Measurements from ENCODE around the gene SYTL2.
"Not testable (repeated sequence)": the region's sequence is repeated elsewhere in the genome, so short reads cannot be mapped to it uniquely, and the experiment has no call there.

SYTL2 gene

GRCh38 chr11:85787809-85788760 is 22.9 kb downstream of the SYTL2 start:
- peak; percentile 35 for DNase-seq

- DNase-seq, result no peak
These were observed 23.8 kb downstream of the SYTL2 start for GRCh38 chr11:85787168-85787567.

DNA sequence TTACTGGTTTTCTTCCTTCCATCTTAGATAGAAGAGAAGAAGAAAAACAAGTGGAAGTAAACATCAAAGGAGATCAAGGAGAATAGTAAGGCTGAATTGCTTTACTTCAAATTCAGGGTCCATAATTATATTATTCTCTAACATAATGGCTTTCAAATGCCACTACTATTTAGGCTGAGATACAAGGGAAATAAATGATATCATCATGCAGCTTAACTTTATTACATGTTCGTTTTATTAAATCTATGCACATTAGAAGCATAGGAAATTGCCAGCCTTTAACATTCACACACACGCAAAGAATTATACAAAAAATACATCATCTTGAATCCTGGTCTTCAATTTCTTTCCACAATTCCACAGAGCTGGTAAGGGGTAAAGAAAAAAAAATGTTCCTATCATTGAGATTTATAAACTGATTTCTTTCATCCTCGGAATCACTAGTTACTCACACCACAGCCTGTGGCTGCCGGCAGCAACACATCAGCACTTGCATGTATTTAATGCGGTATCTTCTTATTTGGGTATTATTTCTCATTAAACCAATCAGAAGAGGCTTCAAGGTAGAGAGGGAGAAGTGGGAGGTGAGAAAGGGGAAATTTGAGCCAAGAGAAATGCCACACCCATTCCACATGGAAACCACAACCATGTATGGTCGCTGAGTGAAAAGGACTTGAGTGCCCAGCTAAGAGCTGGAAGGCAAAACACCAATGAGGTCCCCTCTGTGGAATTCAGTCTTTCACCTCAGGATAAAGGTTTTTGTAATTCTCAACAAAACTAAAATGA is 26.3 kb downstream of the SYTL2 start:
- no peak for DNase-seq

DNA sequence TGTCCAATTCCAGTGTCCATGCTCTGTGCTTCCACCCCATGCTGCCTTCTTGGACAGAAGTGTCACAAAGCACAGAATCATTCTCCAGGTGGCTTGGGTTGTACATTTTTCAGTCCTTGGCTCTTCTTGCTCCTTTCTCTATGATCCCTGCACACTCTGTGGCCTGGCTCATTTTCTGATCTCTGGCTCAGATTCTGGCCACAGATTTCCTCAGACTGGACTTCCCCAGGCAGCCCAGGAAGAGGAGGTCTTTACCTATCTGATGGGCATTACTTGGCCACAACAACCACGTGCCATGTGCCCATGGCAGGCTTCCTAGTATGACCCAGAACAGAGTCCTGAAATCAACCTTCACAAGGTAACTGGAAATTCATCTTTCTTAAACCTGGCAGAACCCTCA is 27.2 kb downstream of the SYTL2 start:
- DNase-seq, result no peak

GRCh38 chr11:85780780-85781517 is 30.0 kb downstream of the SYTL2 start:
- DNase-seq, result not testable (repeated sequence)

- peak; percentile 44 for DNase-seq
These were observed 30.8 kb downstream of the SYTL2 start for GRCh38 chr11:85779956-85780640.

DNA sequence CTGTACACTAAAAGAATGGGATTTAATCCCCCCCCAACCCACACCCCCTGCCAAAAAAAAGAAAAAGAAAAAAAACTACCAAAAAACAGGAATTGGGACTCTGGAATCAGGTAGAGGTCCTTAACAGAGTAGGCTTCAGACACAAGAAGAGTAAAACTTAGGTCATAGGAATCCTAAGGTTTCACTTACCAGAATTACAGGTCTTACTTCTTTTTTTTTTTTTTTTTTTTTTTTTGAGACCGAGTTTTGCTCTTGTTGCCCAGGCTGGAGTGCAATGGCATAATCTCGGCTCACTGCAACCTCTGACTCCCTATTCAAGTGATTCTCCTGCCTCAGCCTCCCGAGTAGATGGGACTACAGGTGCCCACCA is 33.4 kb downstream of the SYTL2 start:
- not testable (repeated sequence) for DNase-seq

- DNase-seq, result no peak
These were observed 33.9 kb downstream of the SYTL2 start for GRCh38 chr11:85776951-85777602.

DNA sequence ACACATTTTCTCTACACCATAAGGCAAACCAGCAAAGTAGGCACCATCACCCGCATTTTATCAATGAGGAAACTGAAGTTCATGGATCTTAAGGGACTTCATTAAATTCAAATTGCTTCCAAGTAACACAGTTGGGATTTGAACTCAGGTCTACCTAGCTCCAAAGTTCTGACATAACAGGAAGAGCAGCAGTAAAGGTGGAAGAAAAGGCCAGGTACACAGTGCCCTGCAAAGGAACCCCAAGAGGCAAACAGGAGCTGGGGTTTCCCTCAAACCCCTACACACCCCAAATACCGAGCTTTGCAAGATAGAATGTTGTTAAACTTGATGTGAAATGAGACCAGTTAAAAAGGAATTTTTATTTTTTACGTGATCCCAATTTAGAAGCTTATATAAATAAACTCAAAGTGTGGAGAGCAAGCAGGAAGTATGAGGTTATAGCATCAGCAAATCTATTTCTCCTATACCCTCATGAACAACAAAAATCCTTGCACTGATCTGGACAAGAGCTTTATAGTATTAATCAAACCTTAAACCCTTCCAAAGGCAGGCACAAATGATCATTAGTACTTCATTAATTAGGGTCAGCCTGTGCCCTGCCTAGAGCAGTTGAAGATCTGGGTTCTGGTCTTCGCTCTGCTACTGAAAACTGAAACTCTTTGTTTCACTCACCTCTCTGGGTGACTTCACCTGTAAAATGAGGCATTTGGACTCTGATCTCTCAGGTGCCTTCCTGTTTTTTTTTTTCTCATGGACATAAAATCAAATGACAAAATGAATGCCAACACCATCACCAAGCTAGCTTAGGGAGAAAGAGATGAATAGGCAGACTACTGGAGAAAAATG is 36.5 kb downstream of the SYTL2 start:
- DNase-seq, result no peak

DNA sequence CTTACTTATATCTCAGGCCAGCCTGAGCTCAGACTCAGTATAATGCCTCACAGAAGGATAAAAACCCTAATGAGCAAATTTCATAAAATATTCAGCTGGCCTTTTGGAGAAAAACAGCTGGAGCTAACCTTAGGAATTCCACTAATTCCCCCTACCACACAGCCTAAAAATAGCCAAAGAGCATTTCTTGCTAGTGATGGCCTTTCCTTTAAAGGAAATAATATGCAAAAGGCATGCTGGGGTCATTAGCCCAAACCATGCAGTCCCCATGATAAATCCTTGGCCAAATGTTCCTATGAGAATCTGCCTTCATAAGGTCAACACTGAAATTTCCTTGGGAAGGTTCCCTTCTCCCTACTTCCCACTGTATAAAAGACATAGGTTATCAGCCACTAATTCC is 38.2 kb downstream of the SYTL2 start:
- DNase-seq, result peak; percentile 56

DNA sequence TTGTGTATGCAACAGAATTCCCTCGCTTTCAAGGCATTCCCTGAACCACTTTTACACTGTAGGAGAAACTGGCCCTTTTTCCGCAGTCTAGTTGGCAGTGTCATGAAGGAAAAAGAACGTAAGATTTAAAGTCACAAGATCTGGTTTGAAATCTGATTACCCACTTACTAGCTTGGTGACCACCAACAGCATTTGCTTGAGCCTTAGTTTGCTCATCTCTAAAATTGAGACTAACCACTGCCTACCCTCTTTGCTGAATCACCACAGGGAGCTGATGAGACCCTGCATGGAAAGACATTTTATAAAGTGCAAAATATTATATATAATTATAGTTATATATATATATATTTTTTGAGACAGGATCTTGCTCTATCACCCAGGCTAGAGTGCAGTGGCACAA is 39.4 kb downstream of the SYTL2 start:
- DNase-seq, result no peak

- DNase-seq, result no peak
These were observed 41.2 kb downstream of the SYTL2 start for GRCh38 chr11:85769771-85770170.

DNA sequence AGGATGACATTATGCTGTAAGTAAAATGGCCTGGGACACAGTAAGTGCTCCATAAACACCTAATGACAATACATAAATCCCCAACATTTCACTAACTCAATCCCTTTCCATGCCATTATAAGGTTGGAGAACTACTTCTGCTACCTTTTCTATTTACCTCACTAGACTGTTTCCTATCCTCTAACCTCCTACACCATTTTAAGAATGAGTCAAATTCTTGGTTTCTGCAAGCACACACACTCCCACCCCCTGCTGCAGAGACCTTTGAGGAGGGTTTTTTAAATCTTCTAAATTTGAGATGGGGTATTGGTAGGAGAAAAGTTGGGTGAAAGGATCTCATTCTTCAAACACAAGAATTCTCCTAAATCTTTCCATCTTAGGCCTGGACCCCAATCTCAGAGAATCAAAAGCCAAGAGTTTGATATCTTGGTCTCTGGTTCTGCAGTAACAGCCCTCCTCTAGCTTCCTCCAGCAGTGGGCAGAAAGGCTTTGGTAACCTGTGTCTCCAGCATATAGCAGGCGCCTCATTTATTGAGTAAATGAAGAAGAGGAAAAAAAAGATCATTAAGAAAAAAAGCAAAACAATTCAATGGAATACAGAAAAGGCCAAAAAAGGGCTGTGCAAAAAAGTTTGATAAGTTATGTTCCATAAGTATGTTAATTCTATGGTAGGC is 42.3 kb downstream of the SYTL2 start:
- DNase-seq, result no peak

DNA sequence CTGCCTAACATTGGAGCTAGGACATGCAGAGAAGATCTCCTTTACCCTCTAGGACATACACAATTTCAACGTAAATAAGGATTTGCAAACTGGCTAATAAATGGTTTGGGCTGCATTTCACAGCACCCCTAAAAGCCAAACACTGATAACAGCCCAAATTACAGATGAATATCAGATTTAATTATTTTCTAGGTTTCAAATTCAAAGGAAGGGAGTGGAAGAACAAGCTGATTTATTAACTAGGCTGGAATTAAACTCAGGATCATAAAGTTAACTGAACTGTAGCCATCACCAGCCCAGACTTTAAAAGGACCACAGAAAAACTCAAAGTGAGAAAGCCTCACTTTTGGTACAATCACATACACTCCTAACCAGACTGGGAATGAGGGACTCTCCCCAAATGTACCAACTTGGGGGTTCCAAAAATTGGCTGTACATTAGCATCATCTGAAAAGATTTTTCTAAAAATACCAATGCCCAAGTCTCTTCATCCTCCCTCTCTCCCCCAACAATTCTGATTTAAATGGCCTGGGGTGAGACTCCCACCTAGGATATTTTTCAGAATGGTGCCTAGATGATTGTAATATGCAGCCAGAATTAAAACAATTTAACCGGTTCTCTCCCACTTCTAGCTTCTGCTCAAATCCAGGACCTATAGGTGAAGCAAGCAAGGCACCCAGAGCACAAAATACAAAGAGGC is 43.5 kb downstream of the SYTL2 start:
- DNase-seq, result no peak

DNA sequence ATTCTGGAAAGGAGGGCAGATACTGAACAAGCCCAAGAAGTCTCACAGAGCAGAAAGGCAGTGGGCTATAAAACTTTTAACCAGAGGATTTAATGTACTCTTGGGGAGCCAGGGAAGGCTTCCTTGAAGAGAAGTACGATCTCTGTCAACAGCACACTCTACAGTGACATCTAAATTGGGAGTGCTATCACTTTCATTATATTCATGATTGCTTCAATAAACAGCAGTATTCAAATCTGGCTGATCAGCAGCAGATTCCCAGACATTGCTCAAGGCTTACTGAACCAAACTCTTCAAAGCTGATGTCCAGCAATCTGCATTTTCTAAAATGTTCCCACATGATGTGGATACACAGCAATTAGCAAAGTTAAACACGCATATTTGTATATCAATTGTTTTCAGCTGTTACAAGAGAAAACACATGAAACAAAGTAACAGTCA is 44.2 kb downstream of the SYTL2 start:
- DNase-seq, result no peak

DNA sequence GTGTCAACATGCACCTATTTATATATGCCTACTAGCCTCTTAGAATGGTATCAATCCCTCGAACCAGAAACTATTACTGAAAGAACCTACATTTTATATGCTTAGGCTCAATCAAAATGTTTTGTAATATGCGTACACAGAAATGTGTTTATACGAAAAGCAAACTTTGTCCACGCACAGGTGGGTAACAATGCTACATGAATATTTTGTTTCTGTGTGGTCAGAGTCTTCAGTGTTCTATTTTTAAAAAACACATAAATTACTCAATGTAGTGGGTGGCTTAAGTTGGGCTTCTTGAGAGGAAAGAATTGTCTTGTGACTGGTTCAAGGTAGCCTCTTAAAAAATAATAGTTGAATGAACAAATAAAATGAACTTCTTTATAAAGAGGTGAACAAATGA is 46.1 kb downstream of the SYTL2 start:
- DNase-seq, result no peak

DNA sequence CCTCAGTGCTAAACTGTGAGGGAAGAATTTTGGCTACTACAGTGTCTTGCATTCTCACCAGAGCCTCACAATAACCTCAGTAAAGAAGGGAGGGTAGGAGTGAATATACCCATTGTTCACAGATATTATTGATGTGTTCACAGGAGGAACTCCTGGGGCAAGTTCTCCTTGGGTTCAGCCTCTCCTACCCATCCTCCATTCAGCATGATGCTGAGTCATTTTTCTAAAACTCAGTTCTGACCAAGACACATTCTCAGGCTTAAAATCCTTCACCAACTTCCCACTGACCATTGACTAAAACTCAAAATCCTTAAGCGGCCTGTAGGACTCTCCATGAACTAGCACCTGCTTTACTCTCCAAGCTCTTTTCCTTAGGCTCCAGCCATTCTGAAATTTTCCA is 48.7 kb downstream of the SYTL2 start:
- DNase-seq, result no peak

GRCh38 chr11:85759915-85760314 is 51.0 kb downstream of the SYTL2 start:
- peak; percentile 87 for DNase-seq

- no peak for DNase-seq
These were observed 52.4 kb downstream of the SYTL2 start for GRCh38 chr11:85758480-85759039.

DNA sequence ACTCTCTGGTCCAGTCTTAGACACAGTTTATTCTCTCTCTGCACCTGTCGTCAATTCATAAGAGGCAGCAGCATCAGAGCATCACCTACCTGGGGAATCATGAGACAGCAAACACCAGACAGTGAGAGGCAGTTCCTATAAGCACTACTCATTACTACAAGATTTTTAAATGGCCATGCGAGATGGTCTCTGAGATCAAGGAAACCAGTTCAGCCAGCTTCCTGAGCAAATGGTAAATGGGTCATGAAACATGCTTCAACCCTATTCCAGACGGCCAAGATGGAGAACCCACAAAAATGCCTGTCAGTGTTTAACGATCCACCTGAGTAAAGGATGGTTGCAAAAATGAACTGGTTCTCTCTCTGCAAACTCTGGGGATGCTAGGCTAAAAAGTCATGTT is 52.9 kb downstream of the SYTL2 start:
- no peak for DNase-seq
